ENCODE measurements around the gene FHIT. TPM values are rescaled to one million over a fixed set of nuclear protein-coding genes. Genes with fewer than 3 reads are reported as not detected.

Gene FHIT
- total RNA-seq, 4 donors from 2014 or later, result 1.6 to 12.9 (median 7.8) TPM

DNA sequence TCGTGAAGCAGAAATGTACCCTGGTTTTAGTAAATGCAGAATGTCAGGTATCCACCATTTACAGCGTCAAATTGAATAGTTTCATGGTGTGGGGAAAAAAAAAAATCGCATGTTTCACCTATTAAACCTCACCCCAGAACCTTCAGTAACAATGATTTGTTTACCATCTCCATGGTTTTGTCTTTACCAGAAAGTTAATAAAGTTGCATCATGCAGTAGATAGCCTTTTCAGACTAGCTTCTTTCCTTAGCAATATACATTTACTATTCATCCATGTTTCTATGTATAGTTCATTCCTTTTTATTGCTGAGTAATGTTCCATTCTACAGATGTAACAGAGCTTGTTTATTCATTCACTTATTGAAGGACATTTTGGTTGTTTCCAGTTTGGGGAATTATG, 1066.1 kb downstream of the FHIT start:
- no peaks in the 10 kb centered on the region for H3K9me3 ChIP-seq
- WGBS, 2 donors, result 94 to 96% methylated on average over 3 of the region's 3 CpGs
- H3K4me3 ChIP-seq, result no peak overlapping the region
- H3K27me3 ChIP-seq, result no peaks in the 10 kb centered on the region
- no peak overlapping the region for H3K27ac ChIP-seq
- no peak for DNase-seq (ENCODE audit: low spot score in 2 of 2)
- no peak for TF ChIP-seq EP300 (IDR thresholded peaks at IDR 0.05)
- TF ChIP-seq POLR2A (IDR thresholded peaks at IDR 0.05), result no peak
- no peak for TF ChIP-seq CTCF (IDR thresholded peaks at IDR 0.05)
- H3K36me3 ChIP-seq, result no peaks in the 10 kb centered on the region
- no peaks in the 10 kb centered on the region for H3K4me1 ChIP-seq

GRCh38 chr3:60182697-60183096, 1068.6 kb downstream of the FHIT start:
- Histone ChIP-seq H3K36me3 (no peaks in the 10 kb centered on the region), H3K9me3 (no peaks in the 10 kb centered on the region), H3K4me3 (no peak overlapping the region), H3K27ac (no peak overlapping the region), H3K4me1 (no peaks in the 10 kb centered on the region), H3K27me3 (no peaks in the 10 kb centered on the region)
- WGBS, 2 donors, result 50 to 75% methylated on average over 1 of the region's 1 CpG
- no peak for TF ChIP-seq EP300 (IDR thresholded peaks at IDR 0.05)
- no peak for TF ChIP-seq POLR2A (IDR thresholded peaks at IDR 0.05)
- no peak for TF ChIP-seq CTCF (IDR thresholded peaks at IDR 0.05)
- no peak for DNase-seq (ENCODE audit: low spot score in 2 of 2)

DNA sequence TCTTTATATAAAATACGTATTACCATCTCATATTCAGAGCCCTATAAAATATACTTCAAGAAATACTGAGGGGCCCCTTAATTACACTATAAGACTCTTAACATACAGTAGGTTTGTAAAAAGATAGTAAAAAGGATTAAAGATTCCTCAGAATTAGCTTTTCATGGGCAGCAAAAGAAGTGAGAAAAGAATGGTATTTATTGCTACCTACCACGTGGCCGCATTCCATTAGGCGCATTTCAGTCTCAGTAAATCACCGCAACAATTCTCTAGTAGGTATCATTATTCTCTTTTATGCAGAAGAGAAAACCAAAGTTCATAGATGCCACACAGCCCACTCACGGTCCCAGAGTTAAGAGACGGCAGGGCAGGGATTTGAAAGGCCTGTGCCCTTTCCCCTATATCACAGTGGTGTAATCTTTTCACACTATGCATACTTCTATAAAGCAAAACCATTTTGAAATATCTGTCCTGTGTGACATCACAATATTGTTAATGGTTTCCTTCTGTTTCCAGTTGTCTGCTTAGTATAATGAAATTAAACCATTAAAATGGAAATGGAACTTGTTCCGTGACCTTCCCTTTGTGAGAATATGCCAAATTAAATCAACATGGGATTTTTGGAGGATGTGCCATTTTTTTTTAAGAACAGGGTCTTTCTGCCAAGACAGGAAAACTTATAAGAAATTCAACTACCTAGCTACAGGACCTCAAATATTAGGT, 1072.2 kb downstream of the FHIT start:
- Histone ChIP-seq H3K4me1 (no peaks in the 10 kb centered on the region), H3K27me3 (no peaks in the 10 kb centered on the region), H3K36me3 (no peaks in the 10 kb centered on the region), H3K9me3 (no peaks in the 10 kb centered on the region), H3K27ac (no peak overlapping the region), H3K4me3 (no peak overlapping the region)
- DNase-seq (ENCODE audit: low spot score in 2 of 2), result no peak
- TF ChIP-seq EP300 (IDR thresholded peaks at IDR 0.05) (no peak), POLR2A (IDR thresholded peaks at IDR 0.05) (no peak), CTCF (IDR thresholded peaks at IDR 0.05) (no peak)
- WGBS, 2 donors, result 66 to 75% methylated on average over 8 of the region's 8 CpGs

DNA sequence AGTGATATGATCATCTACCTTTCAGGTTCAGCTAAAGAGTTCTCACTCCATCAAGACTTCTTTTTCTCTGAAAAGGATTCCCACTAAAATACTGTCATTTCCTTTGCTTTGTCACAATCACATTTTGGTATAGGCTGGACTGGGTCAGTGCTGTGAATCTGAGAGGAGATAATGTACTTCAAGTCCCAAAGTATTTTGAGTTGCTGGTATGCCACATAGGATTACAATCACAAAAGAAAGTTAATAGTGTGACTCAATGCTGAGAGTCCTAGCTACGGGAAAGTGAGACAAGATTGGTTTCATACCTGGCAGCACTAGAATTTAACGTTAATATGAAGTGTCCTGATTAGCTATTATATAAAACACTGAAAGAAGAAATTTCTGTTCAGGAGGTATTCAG, 1073.5 kb downstream of the FHIT start:
- no peak for DNase-seq (ENCODE audit: low spot score in 2 of 2)
- H3K36me3 ChIP-seq, result no peaks in the 10 kb centered on the region
- H3K9me3 ChIP-seq, result no peaks in the 10 kb centered on the region
- no peak overlapping the region for H3K4me3 ChIP-seq
- no peak overlapping the region for H3K27ac ChIP-seq
- no peaks in the 10 kb centered on the region for H3K4me1 ChIP-seq
- no peak for TF ChIP-seq EP300 (IDR thresholded peaks at IDR 0.05)
- WGBS, 2 donors, result 87 to 89% methylated on average over 2 of the region's 2 CpGs
- no peaks in the 10 kb centered on the region for H3K27me3 ChIP-seq

GRCh38 chr3:60176614-60177013, 1074.6 kb downstream of the FHIT start:
- no peak overlapping the region for H3K4me3 ChIP-seq
- no peaks in the 10 kb centered on the region for H3K36me3 ChIP-seq
- WGBS, 2 donors, result 49 to 53% methylated on average over 6 of the region's 6 CpGs
- H3K27ac ChIP-seq, result no peak overlapping the region
- no peaks in the 10 kb centered on the region for H3K27me3 ChIP-seq
- H3K4me1 ChIP-seq, result no peaks in the 10 kb centered on the region
- DNase-seq (ENCODE audit: low spot score in 2 of 2), result no peak
- no peak for TF ChIP-seq POLR2A (IDR thresholded peaks at IDR 0.05)
- TF ChIP-seq CTCF (IDR thresholded peaks at IDR 0.05), result no peak
- no peak for TF ChIP-seq EP300 (IDR thresholded peaks at IDR 0.05)
- H3K9me3 ChIP-seq, result no peaks in the 10 kb centered on the region
